Stimulated activated naive CD8-positive, alpha-beta T cell treated with anti-CD3 and anti-CD28 coated beads, Interleukin-15, Interleukin-2, amounts not matched to agents 100 U/mL and 50 U/mL, for 24 hours (primary cell): Measurements from ENCODE around the gene TIMM23B.
A peak's percentile ranks its signal among the peaks of the same experiment; 100 is the strongest.
"Not testable (repeated sequence)": the region's sequence is repeated elsewhere in the genome, so short reads cannot be mapped to it uniquely, and the experiment has no call there.

ENCODE experiments used
- ATAC-seq: fragments of 150-1000 bp; cut with Tn5 transposase; one replicate; pipeline ENCODE4 v1.10.0; 2021
- DNase-seq: peaks from one replicate; pipeline ENCODE4 v3.0.0; 2021

Gene TIMM23B

GRCh38 chr10:49941447-49942338 is at the start of gene TIMM23B, which contains the start of gene PARG:
TSS of gene TIMM23B (plus strand) at chr10:49942053. CDS start at chr10:49942195, 142 bp downstream.
TSS of gene PARG (minus strand) at chr10:49942027. CDS start at chr10:49941725, 302 bp downstream.
- peak; percentile 80 for DNase-seq
- ATAC-seq, result peak; percentile 92

- not testable (repeated sequence) for ATAC-seq, DNase-seq
These were observed 41.9 kb upstream of the TIMM23B start for GRCh38 chr10:49899999-49900398.

- ATAC-seq, DNase-seq: not testable (repeated sequence)
These were observed 41.4 kb upstream of the TIMM23B start for GRCh38 chr10:49900406-49900805.

- DNase-seq, ATAC-seq: not testable (repeated sequence)
These were observed 38.0 kb upstream of the TIMM23B start for GRCh38 chr10:49903829-49904228.

GRCh38 chr10:49908290-49909080 is 33.4 kb upstream of the TIMM23B start:
- not testable (repeated sequence) for ATAC-seq, DNase-seq

GRCh38 chr10:49910295-49910694 is 31.6 kb upstream of the TIMM23B start:
- not testable (repeated sequence) for DNase-seq, ATAC-seq

- not testable (repeated sequence) for DNase-seq, ATAC-seq
These were observed 25.4 kb upstream of the TIMM23B start for GRCh38 chr10:49916451-49916850.

GRCh38 chr10:49917927-49918326 is 23.9 kb upstream of the TIMM23B start:
- DNase-seq, ATAC-seq: not testable (repeated sequence)

- not testable (repeated sequence) for ATAC-seq, DNase-seq
These were observed 19.8 kb upstream of the TIMM23B start for GRCh38 chr10:49922041-49922440.

- not testable (repeated sequence) for DNase-seq, ATAC-seq
These were observed 18.3 kb upstream of the TIMM23B start for GRCh38 chr10:49923572-49923971.

- ATAC-seq, DNase-seq: not testable (repeated sequence)
These were observed 10.6 kb upstream of the TIMM23B start for GRCh38 chr10:49931276-49931675.

- DNase-seq, ATAC-seq: not testable (repeated sequence)
These were observed 9.7 kb upstream of the TIMM23B start for GRCh38 chr10:49931959-49932728.

GRCh38 chr10:49942339-49942705 is 469 bp downstream of the TIMM23B start:
- not testable (repeated sequence) for ATAC-seq, DNase-seq

- not testable (repeated sequence) for DNase-seq, ATAC-seq
These were observed 1.8 kb downstream of the TIMM23B start for GRCh38 chr10:49943607-49944006.

GRCh38 chr10:49948142-49948541 is 6.3 kb downstream of the TIMM23B start:
- not testable (repeated sequence) for DNase-seq, ATAC-seq

GRCh38 chr10:49948737-49949136 is 6.9 kb downstream of the TIMM23B start:
- not testable (repeated sequence) for DNase-seq, ATAC-seq

- not testable (repeated sequence) for DNase-seq, ATAC-seq
These were observed 10.2 kb downstream of the TIMM23B start for GRCh38 chr10:49952006-49952405.

GRCh38 chr10:49953122-49953521 is 11.3 kb downstream of the TIMM23B start:
- not testable (repeated sequence) for DNase-seq, ATAC-seq

- not testable (repeated sequence) for DNase-seq, ATAC-seq
These were observed 28.5 kb downstream of the TIMM23B start for GRCh38 chr10:49970331-49970857.

GRCh38 chr10:49971466-49971865 is 29.6 kb downstream of the TIMM23B start:
- not testable (repeated sequence) for DNase-seq, ATAC-seq

GRCh38 chr10:49972094-49972493 is 30.2 kb downstream of the TIMM23B start:
- not testable (repeated sequence) for DNase-seq, ATAC-seq
